ENCODE measurements around the gene TRIO.

Gene TRIO

GRCh38 chr5:14250748-14251701 is 107.9 kb downstream of the TRIO start:
- Histone ChIP-seq H3K27me3 (replicated peaks; ENCODE audit: control insufficient read depth, insufficient read depth, low read length) (no peaks in the 10 kb centered on the region), H3K36me3 (ENCODE audit: control insufficient read depth, insufficient read depth, low read length) (no peaks in the 10 kb centered on the region; the same call in 1 of the 2 replicates), H3K4me3 (replicated peaks; ENCODE audit: low read depth, low read length) (peak overlapping the region; percentile 12)
- DNase-seq (ENCODE audit: extremely low read depth, insufficient read length): no peak
- TF ChIP-seq, protein P1, sequence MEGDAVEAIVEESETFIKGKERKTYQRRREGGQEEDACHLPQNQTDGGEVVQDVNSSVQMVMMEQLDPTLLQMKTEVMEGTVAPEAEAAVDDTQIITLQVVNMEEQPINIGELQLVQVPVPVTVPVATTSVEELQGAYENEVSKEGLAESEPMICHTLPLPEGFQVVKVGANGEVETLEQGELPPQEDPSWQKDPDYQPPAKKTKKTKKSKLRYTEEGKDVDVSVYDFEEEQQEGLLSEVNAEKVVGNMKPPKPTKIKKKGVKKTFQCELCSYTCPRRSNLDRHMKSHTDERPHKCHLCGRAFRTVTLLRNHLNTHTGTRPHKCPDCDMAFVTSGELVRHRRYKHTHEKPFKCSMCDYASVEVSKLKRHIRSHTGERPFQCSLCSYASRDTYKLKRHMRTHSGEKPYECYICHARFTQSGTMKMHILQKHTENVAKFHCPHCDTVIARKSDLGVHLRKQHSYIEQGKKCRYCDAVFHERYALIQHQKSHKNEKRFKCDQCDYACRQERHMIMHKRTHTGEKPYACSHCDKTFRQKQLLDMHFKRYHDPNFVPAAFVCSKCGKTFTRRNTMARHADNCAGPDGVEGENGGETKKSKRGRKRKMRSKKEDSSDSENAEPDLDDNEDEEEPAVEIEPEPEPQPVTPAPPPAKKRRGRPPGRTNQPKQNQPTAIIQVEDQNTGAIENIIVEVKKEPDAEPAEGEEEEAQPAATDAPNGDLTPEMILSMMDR (IDR thresholded peaks at IDR 0.05; ENCODE audit: insufficient read depth, low read length, poor library complexity, severe bottlenecking): no peak

GRCh38 chr5:14251733-14252132 is 108.6 kb downstream of the TRIO start:
- TF ChIP-seq, protein P1 (IDR thresholded peaks at IDR 0.05; ENCODE audit: insufficient read depth, low read length, poor library complexity, severe bottlenecking): no peak
- Histone ChIP-seq H3K36me3 (ENCODE audit: control insufficient read depth, insufficient read depth, low read length) (no peaks in the 10 kb centered on the region; the same call in 1 of the 2 replicates), H3K27me3 (replicated peaks; ENCODE audit: control insufficient read depth, insufficient read depth, low read length) (no peaks in the 10 kb centered on the region), H3K4me3 (replicated peaks; ENCODE audit: low read depth, low read length) (no peak overlapping the region)
- no peak for DNase-seq (ENCODE audit: extremely low read depth, insufficient read length)

DNA sequence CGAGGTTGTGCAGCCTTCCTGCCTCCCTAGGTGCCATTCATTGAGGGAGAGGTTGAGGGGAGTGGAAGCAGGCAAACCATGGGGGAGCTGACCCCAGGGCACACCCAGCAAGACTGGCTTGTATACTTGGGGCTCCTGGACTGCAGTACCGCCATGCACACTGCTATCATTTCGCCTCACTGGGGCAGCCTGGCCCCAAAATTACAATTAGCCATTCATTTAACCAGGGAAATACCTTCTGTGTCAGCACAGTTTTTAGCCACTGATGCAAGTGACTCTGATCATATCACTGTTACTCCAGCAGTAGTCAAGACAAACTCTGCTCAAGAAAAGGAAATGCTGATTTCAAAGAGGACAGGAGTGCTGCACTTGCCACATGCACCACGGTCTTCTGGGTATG is 109.7 kb downstream of the TRIO start:
- no peak for DNase-seq (ENCODE audit: extremely low read depth, insufficient read length)
- Histone ChIP-seq H3K36me3 (ENCODE audit: control insufficient read depth, insufficient read depth, low read length) (no peaks in the 10 kb centered on the region; the same call in 1 of the 2 replicates), H3K4me3 (replicated peaks; ENCODE audit: low read depth, low read length) (no peak overlapping the region), H3K27me3 (replicated peaks; ENCODE audit: control insufficient read depth, insufficient read depth, low read length) (no peaks in the 10 kb centered on the region)
- TF ChIP-seq, protein P1 (IDR thresholded peaks at IDR 0.05; ENCODE audit: insufficient read depth, low read length, poor library complexity, severe bottlenecking): no peak

DNA sequence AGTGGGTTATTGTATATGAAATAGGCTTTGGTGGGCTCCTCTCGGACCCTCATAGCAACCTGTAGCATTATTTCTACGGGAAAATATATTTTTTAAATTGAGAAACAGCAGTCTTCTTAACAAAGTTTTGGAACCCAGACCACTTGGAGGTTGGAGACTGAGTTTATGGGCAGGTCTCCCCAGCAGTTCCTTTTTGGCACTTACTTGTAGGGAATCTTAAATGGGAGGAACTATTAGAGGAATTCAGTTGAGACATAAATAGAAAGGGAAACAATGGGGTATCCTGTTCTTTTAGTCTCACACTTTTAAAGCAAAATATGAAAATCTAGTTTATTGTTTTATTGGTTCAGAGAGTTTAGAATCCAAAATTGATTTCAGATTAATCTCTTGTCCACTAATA is 111.5 kb downstream of the TRIO start:
- no peak for DNase-seq (ENCODE audit: extremely low read depth, insufficient read length)
- H3K27me3 ChIP-seq (replicated peaks; ENCODE audit: control insufficient read depth, insufficient read depth, low read length): no peaks in the 10 kb centered on the region
- H3K4me3 ChIP-seq (replicated peaks; ENCODE audit: low read depth, low read length): no peak overlapping the region
- TF ChIP-seq, protein P1 (IDR thresholded peaks at IDR 0.05; ENCODE audit: insufficient read depth, low read length, poor library complexity, severe bottlenecking): no peak
- no peaks in the 10 kb centered on the region; the same call in 1 of the 2 replicates for H3K36me3 ChIP-seq (ENCODE audit: control insufficient read depth, insufficient read depth, low read length)

DNA sequence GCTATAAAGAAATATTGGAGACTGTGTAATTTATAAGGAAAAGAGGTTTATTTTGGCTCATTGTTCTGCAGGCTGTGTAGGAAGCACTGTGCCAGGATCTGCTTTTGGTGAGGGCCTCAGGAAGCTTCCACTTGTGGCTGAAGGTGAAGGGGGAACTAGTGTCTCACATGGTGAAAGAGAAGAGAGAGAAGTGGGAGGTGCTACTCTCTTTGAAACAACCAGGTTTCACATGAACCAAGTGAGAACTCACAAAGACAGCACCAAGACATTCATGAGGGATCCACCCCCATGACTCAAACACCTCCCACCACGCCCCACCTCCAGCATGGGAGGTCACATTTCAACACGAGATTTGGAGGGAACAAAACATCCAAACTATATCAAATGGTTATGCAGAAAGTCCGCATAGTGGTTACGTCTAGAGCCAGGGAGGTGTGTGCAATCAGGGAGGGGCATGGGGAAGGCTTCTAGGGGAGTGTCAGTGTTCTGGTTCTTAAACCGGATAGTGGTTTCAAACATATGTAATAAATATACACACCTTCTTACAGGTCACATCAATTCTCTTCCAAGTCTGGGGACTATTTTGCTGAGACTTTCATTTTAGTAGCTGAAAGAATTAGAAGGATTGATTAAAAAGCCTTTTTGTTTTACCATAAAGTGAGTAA is 113.0 kb downstream of the TRIO start:
- Histone ChIP-seq H3K36me3 (ENCODE audit: control insufficient read depth, insufficient read depth, low read length) (no peaks in the 10 kb centered on the region; the same call in 1 of the 2 replicates), H3K4me3 (replicated peaks; ENCODE audit: low read depth, low read length) (no peak overlapping the region), H3K27me3 (replicated peaks; ENCODE audit: control insufficient read depth, insufficient read depth, low read length) (no peaks in the 10 kb centered on the region)
- DNase-seq (ENCODE audit: extremely low read depth, insufficient read length): no peak
- TF ChIP-seq, protein P1 (IDR thresholded peaks at IDR 0.05; ENCODE audit: insufficient read depth, low read length, poor library complexity, severe bottlenecking): no peak
